Gastrocnemius medialis (tissue), 4 donors: ENCODE results near the gene CCDC192.

Experiments used
- CTCF ChIP-seq, 5 experiments: fragments of 450-650 bp in 3 of 5; fragments of 200-600 bp in 2 of 5; sonication (generic) in 2 of 5; IDR thresholded peaks in 4 of 5; conservative IDR thresholded peaks in 1 of 5; 1 replicate in 4 of 5; 2 replicates in 1 of 5; pipeline ENCODE4 v1.5.1; 2016 to 2019; ENCODE audit warnings: antibody characterized with exemption in 5 of 5, mild to moderate bottlenecking in 3 of 5, moderate library complexity in 3 of 5
- POLR2A ChIP-seq, 2 donors: fragments of 450-650 bp; IDR thresholded peaks; one replicate each; pipeline ENCODE4 v1.6.1; 2017; ENCODE audit warnings: antibody characterized with exemption in 2 of 2, mild to moderate bottlenecking in 2 of 2, moderate library complexity in 2 of 2

DNA sequence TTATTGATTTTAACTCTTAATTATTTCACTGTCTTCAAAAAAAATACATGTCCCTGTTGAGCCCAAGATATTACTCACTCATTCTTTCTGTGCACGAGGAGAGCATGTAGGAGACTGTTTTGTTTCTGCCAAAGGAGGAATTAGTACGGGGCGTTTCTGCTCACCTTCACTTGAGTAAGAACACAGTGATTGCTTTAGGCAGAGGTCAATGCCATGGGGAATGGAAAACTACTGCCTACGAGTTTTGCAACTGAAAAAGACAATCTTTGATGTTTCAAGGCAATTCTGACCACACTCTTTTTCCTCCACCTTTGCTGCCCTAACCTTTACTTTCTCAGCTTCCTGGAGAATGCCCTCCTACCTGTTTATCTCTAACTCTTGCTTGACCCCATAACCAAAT lies 109.4 kb downstream of the CCDC192 start:
- no peak for TF ChIP-seq CTCF (IDR thresholded peaks at IDR 0.05 in 4 of 5, conservative IDR thresholded peaks at IDR 0.05 in 1 of 5)
- no peak for TF ChIP-seq POLR2A (IDR thresholded peaks at IDR 0.05)
